ENCODE data around the gene GART.

The GART gene

DNA sequence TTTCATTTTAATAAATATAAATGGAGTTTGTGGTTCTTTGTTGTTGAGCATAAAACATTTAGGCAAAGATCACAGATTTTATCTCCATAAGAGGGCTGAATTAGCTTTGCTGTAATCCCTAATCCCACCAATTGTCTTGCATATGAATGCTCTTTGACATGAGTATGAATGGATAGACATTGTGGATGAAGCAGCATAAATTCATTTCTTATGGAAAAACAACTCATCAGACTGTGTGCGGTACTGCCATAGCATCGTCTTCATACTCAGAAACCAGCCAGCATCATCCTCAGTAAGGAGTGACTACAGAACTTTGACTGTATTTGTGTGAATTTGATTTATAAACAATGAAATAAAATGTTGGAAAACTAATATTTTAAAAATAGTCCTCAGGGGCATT lies 20.5 kb upstream of the GART start:
- Mint-ChIP-seq H3K36me3 (ENCODE audit: low read depth) (peaks cover 76% of the 10 kb centered on the region), H3K27ac (no peak overlapping the region), H3K27me3 (no peaks in the 10 kb centered on the region), H3K4me3 (no peak overlapping the region), H3K4me1 (ENCODE audit: low read depth) (peaks cover 13% of the 10 kb centered on the region), H3K9me3 (no peaks in the 10 kb centered on the region)
- intact Hi-C loops (cut with micrococcal nuclease) = no loop called here

DNA sequence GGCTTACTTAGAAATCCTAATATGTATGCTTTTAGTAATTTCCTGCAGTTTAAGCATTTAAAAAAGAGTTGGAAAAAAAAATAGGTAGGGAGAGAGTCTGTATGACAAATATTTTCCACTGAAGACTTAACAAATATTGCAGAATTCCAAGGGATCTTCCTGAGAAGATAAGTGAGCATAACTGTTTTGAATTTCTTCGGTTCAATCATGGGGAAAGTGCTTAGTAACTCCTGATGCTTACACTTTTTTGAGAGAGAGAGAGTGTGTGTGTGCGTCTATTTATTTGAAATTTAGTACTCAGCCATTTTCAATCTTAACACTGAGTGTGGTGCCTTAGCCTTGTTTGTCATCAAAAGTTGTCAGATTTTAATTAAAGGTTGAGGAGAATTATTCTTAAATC lies 19.5 kb upstream of the GART start:
- Mint-ChIP-seq H3K9me3 (no peaks in the 10 kb centered on the region), H3K4me3 (no peak overlapping the region), H3K27ac (no peak overlapping the region), H3K36me3 (ENCODE audit: low read depth) (peaks cover 79% of the 10 kb centered on the region), H3K4me1 (ENCODE audit: low read depth) (peaks cover 16% of the 10 kb centered on the region), H3K27me3 (no peaks in the 10 kb centered on the region)
- intact Hi-C loops (cut with micrococcal nuclease) = no loop called here

DNA sequence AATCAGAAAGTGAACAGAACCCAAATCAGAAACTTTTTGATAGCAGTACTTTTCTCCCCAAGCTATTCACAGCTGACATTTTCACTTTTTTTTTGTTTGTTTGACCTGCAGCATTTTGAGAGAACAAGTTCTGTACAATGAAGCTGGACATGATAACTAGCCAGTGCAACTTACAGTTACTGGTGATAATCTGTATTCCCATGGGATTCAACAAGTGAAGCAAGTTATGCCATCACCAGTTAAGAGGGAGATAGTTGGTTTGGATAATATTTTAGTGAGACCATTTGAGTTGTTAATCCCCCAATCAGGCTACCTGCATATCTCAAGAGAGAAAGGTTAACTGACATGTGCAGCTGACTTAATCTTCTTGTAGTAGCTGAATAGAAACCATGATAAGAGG lies 19.0 kb upstream of the GART start:
- H3K4me1 Mint-ChIP-seq (ENCODE audit: low read depth) = peaks cover 21% of the 10 kb centered on the region
- peaks cover 83% of the 10 kb centered on the region for H3K36me3 Mint-ChIP-seq (ENCODE audit: low read depth)
- intact Hi-C loops (cut with micrococcal nuclease) = no loop called here

DNA sequence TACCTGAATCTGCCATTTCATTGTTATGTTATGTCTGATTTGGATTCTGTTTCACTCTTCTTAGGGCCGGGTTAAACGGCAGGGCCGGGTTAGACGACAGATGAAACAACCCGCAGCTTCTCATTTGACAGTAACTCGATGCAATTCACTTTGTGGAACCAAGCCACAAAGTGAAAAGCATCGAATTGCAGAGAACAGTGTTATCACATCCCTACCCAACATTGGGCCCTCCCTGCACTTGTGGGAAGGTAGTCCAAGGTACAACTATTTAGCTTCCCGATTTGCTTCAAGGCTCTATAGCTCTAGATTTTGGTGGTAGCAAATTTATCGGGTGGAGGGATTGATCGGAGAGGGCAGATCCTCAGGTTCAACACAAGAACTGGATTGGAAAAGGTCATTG lies 17.9 kb upstream of the GART start:
- Mint-ChIP-seq H3K4me1 (ENCODE audit: low read depth) (peaks cover 27% of the 10 kb centered on the region), H3K4me3 (no peak overlapping the region), H3K9me3 (no peaks in the 10 kb centered on the region), H3K36me3 (ENCODE audit: low read depth) (peaks cover 95% of the 10 kb centered on the region), H3K27me3 (no peaks in the 10 kb centered on the region), H3K27ac (no peak overlapping the region)
- intact Hi-C loops (cut with micrococcal nuclease) = no loop called here

More for the DNA sequence above, 19.0 kb upstream of the GART start:
- Mint-ChIP-seq H3K27me3 (no peaks in the 10 kb centered on the region), H3K4me3 (no peak overlapping the region), H3K27ac (no peak overlapping the region), H3K9me3 (no peaks in the 10 kb centered on the region)

DNA sequence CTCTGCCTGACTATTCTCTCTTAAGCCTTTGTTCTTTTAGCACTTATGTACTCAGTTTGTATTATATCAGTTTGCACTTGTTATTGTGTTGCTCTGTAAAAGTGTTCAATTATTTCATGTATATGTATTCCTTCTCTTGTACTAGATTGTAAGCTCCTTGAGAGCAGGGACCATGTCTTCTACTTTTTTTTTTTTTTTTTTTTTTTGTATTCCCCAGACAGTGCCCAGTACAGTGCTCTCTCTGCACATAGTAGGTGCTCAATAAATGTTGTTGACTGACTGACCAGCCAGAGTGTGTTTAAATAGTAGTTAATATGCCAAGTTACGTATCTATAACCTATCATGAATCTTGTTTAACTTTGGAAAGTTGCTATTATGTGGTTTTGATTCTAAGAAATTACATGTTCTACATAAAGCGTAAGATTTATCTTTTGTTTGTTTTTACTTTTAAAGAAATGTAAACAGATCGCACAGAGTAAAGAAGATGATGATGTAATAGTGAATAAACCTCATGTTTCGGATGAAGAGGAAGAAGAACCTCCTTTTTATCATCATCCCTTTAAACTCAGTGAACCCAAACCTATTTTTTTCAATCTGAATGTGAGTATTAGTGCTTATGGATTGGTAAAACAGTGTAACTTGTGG lies 17.0 kb upstream of the GART start:
- peaks cover 34% of the 10 kb centered on the region for H3K4me1 Mint-ChIP-seq (ENCODE audit: low read depth)
- no peak overlapping the region for H3K4me3 Mint-ChIP-seq
- H3K36me3 Mint-ChIP-seq (ENCODE audit: low read depth) = peaks cover 95% of the 10 kb centered on the region
- intact Hi-C loops (cut with micrococcal nuclease) = no loop called here
- H3K27me3 Mint-ChIP-seq = no peaks in the 10 kb centered on the region
- no peak overlapping the region for H3K27ac Mint-ChIP-seq
- no peaks in the 10 kb centered on the region for H3K9me3 Mint-ChIP-seq

DNA sequence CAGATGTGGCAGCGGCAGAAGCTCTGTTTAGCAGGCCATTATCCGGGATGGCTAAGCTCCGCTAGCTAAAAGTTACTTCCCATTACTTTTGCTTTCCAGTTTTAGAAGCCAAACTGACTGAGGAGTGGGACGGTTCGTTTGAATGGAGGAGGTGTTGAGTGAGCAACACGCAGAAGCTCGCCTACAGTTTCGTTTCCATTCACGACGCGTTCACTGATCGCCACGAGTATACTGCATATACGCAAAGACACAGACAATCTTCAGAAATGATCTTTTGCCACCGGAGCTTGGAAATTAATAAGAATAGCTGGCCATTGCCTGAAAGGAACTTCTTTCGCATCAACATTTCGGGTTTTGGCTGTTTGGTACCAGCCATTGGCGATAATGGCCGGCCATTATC lies 15.5 kb upstream of the GART start:
- Mint-ChIP-seq H3K27ac (no peak overlapping the region), H3K27me3 (no peaks in the 10 kb centered on the region), H3K9me3 (no peaks in the 10 kb centered on the region), H3K4me1 (ENCODE audit: low read depth) (peaks cover 34% of the 10 kb centered on the region), H3K36me3 (ENCODE audit: low read depth) (peaks cover 95% of the 10 kb centered on the region), H3K4me3 (no peak overlapping the region)
- intact Hi-C loops (cut with micrococcal nuclease) = no loop called here

DNA sequence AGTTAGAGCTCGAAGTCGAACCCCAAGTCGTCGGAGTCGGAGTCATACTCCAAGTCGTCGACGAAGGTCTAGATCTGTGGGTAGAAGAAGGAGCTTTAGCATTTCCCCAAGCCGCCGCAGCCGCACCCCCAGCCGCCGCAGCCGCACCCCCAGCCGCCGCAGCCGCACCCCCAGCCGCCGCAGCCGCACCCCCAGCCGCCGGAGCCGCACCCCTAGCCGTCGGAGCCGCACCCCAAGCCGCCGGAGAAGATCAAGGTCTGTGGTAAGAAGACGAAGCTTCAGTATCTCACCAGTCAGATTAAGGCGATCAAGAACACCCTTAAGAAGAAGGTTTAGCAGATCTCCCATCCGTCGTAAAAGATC lies 13.0 kb upstream of the GART start:
- peaks cover 27% of the 10 kb centered on the region for H3K4me1 Mint-ChIP-seq (ENCODE audit: low read depth)
- no peaks in the 10 kb centered on the region for H3K9me3 Mint-ChIP-seq
- H3K36me3 Mint-ChIP-seq (ENCODE audit: low read depth) = peaks cover 98% of the 10 kb centered on the region
- H3K27me3 Mint-ChIP-seq = no peaks in the 10 kb centered on the region
- intact Hi-C loops (cut with micrococcal nuclease) = no loop called here
- no peak overlapping the region for H3K27ac Mint-ChIP-seq
- no peak overlapping the region for H3K4me3 Mint-ChIP-seq

DNA sequence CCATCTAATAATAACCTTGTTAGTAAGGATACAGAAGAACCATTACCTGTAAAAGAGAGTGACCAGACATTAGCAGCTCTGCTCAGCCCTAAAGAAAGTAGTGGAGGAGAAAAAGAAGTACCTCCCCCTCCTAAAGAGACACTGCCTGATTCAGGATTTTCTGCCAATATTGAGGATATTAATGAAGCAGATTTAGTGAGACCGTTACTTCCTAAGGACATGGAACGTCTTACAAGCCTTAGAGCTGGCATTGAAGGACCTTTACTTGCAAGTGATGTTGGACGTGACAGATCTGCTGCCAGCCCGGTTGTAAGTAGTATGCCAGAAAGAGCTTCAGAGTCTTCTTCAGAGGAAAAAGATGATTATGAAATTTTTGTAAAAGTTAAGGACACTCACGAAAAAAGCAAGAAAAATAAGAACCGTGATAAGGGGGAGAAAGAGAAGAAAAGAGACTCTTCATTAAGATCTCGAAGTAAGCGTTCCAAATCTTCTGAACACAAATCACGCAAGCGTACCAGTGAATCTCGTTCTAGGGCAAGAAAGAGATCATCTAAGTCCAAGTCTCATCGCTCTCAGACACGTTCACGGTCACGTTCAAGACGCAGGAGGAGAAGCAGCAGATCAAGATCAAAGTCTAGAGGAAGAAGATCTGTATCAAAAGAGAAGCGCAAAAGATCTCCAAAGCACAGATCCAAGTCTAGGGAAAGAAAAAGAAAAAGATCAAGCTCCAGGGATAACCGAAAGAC lies 12.5 kb upstream of the GART start:
- peaks cover 27% of the 10 kb centered on the region for H3K4me1 Mint-ChIP-seq (ENCODE audit: low read depth)
- no peaks in the 10 kb centered on the region for H3K9me3 Mint-ChIP-seq
- H3K36me3 Mint-ChIP-seq (ENCODE audit: low read depth) = peaks cover 98% of the 10 kb centered on the region
- no peak overlapping the region for H3K4me3 Mint-ChIP-seq
- H3K27me3 Mint-ChIP-seq = no peaks in the 10 kb centered on the region
- H3K27ac Mint-ChIP-seq = no peak overlapping the region
- intact Hi-C loops (cut with micrococcal nuclease) = no loop called here

DNA sequence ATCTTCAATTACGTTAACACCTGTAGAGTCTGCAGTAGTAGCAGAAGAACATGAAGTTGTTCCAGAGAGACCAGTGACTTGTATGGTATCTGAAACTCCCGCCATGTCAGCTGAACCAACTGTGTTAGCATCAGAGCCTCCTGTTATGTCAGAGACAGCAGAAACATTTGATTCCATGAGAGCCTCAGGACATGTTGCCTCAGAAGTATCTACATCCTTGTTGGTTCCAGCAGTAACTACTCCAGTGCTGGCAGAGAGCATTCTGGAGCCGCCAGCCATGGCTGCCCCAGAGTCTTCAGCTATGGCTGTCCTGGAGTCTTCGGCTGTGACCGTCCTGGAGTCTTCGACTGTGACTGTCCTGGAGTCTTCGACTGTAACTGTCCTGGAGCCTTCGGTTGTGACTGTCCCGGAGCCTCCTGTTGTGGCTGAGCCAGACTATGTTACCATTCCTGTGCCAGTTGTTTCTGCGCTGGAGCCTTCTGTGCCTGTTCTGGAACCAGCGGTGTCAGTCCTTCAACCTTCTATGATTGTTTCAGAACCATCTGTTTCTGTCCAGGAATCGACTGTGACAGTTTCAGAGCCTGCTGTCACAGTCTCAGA lies 11.2 kb upstream of the GART start:
- Mint-ChIP-seq H3K9me3 (no peaks in the 10 kb centered on the region), H3K4me3 (no peak overlapping the region), H3K36me3 (ENCODE audit: low read depth) (peaks cover 97% of the 10 kb centered on the region), H3K27ac (no peak overlapping the region), H3K4me1 (ENCODE audit: low read depth) (peaks cover 21% of the 10 kb centered on the region), H3K27me3 (no peaks in the 10 kb centered on the region)
- intact Hi-C loops (cut with micrococcal nuclease) = no loop called here

DNA sequence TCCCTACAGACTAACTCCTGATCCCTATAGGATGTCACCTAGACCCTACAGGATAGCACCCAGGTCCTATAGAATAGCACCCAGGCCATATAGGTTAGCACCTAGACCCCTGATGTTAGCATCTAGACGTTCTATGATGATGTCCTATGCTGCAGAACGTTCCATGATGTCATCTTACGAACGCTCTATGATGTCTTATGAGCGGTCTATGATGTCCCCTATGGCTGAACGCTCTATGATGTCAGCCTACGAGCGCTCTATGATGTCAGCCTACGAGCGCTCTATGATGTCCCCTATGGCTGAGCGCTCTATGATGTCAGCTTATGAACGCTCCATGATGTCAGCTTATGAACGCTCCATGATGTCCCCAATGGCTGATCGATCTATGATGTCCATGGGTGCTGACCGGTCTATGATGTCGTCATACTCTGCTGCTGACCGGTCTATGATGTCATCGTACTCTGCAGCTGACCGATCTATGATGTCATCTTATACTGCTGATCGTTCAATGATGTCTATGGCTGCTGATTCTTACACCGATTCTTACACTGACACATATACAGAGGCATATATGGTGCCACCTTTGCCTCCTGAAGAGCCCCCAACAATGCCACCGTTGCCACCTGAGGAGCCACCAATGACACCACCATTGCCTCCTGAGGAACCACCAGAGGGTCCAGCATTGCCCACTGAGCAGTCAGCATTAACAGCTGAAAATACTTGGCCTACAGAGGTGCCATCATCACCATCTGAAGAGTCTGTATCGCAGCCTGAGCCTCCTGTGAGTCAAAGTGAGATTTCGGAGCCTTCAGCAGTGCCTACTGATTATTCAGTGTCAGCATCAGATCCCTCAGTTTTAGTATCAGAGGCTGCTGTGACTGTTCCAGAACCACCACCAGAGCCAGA lies 10.4 kb upstream of the GART start:
- H3K4me1 Mint-ChIP-seq (ENCODE audit: low read depth) = peaks cover 21% of the 10 kb centered on the region
- no peak overlapping the region for H3K4me3 Mint-ChIP-seq
- H3K27ac Mint-ChIP-seq = no peak overlapping the region
- intact Hi-C loops (cut with micrococcal nuclease) = no loop called here
- no peaks in the 10 kb centered on the region for H3K27me3 Mint-ChIP-seq
- H3K36me3 Mint-ChIP-seq (ENCODE audit: low read depth) = peaks cover 97% of the 10 kb centered on the region
- no peaks in the 10 kb centered on the region for H3K9me3 Mint-ChIP-seq

DNA sequence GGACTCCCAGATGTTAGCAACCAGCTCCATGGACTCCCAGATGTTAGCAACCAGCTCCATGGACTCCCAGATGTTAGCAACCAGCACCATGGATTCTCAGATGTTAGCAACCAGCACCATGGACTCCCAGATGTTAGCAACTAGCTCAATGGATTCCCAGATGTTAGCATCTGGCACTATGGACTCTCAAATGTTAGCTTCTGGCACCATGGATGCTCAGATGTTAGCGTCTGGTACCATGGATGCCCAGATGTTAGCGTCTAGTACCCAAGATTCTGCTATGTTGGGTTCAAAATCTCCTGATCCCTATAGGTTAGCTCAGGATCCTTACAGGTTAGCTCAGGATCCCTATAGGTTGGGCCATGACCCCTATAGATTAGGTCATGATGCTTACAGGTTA lies 9.7 kb upstream of the GART start:
- peaks cover 21% of the 10 kb centered on the region for H3K4me1 Mint-ChIP-seq (ENCODE audit: low read depth)
- intact Hi-C loops (cut with micrococcal nuclease) = no loop called here
- H3K27me3 Mint-ChIP-seq = no peaks in the 10 kb centered on the region
- no peak overlapping the region for H3K27ac Mint-ChIP-seq
- no peak overlapping the region for H3K4me3 Mint-ChIP-seq
- H3K9me3 Mint-ChIP-seq = no peaks in the 10 kb centered on the region
- peaks cover 97% of the 10 kb centered on the region for H3K36me3 Mint-ChIP-seq (ENCODE audit: low read depth)

DNA sequence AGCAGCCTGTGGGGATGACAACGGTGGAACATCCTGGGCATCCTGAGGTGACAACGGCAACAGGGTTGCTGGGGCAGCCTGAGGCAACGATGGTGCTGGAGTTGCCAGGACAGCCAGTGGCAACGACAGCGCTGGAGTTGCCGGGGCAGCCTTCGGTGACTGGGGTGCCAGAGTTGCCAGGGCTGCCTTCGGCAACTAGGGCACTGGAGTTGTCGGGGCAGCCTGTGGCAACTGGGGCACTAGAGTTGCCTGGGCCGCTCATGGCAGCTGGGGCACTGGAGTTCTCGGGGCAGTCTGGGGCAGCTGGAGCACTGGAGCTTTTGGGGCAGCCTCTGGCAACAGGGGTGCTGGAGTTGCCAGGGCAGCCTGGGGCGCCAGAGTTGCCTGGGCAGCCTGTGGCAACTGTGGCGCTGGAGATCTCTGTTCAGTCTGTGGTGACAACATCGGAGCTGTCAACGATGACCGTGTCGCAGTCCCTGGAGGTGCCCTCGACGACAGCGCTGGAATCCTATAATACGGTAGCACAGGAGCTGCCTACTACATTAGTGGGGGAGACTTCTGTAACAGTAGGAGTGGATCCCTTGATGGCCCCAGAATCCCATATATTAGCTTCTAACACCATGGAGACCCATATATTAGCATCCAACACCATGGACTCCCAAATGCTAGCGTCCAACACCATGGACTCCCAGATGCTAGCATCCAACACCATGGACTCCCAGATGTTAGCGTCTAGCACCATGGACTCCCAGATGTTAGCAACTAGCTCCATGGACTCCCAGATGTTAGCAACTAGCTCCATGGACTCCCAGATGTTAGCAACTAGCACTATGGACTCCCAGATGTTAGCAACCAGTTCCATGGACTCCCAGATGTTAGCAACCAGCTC lies 9.1 kb upstream of the GART start:
- intact Hi-C loops (cut with micrococcal nuclease) = no loop called here
- Mint-ChIP-seq H3K9me3 (no peaks in the 10 kb centered on the region), H3K4me3 (no peak overlapping the region), H3K36me3 (ENCODE audit: low read depth) (peaks cover 94% of the 10 kb centered on the region), H3K4me1 (ENCODE audit: low read depth) (peaks cover 17% of the 10 kb centered on the region), H3K27ac (no peak overlapping the region), H3K27me3 (no peaks in the 10 kb centered on the region)
